Measurements from ENCODE around the gene RAB36.

The RAB36 gene

GRCh38 chr22:23108249-23109078 is 36.8 kb upstream of the RAB36 start:
- no peak for DNase-seq (ENCODE audit: low read depth, low spot score)

GRCh38 chr22:23109079-23109347 is 36.3 kb upstream of the RAB36 start:
- DNase-seq (ENCODE audit: low read depth, low spot score) = no peak

- DNase-seq (ENCODE audit: low read depth, low spot score) = no peak
Observed at GRCh38 chr22:23109441-23109978, 35.8 kb upstream of the RAB36 start.

- DNase-seq (ENCODE audit: low read depth, low spot score) = no peak
Observed at GRCh38 chr22:23110190-23110921, 34.9 kb upstream of the RAB36 start.

- no peak for DNase-seq (ENCODE audit: low read depth, low spot score)
Observed at GRCh38 chr22:23110922-23111527, 34.3 kb upstream of the RAB36 start.

GRCh38 chr22:23112472-23113012 is 32.7 kb upstream of the RAB36 start:
- no peak for DNase-seq (ENCODE audit: low read depth, low spot score)

- no peak for DNase-seq (ENCODE audit: low read depth, low spot score)
Observed at GRCh38 chr22:23113067-23113846, 32.0 kb upstream of the RAB36 start.

- DNase-seq (ENCODE audit: low read depth, low spot score) = no peak
Observed at GRCh38 chr22:23113847-23114720, 31.2 kb upstream of the RAB36 start.

- DNase-seq (ENCODE audit: low read depth, low spot score) = no peak
Observed at GRCh38 chr22:23114721-23115020, 30.6 kb upstream of the RAB36 start.

- DNase-seq (ENCODE audit: low read depth, low spot score) = no peak
Observed at GRCh38 chr22:23115369-23115768, 29.9 kb upstream of the RAB36 start.

GRCh38 chr22:23115825-23116494 is 29.3 kb upstream of the RAB36 start:
- DNase-seq (ENCODE audit: low read depth, low spot score) = no peak

- DNase-seq (ENCODE audit: low read depth, low spot score) = no peak
Observed at GRCh38 chr22:23116506-23117263, 28.6 kb upstream of the RAB36 start.

GRCh38 chr22:23117275-23117674 is 28.0 kb upstream of the RAB36 start:
- no peak for DNase-seq (ENCODE audit: low read depth, low spot score)

GRCh38 chr22:23117891-23118646 is 27.2 kb upstream of the RAB36 start:
- DNase-seq (ENCODE audit: low read depth, low spot score) = no peak

GRCh38 chr22:23118647-23119493 is 26.4 kb upstream of the RAB36 start:
- no peak for DNase-seq (ENCODE audit: low read depth, low spot score)

- no peak for DNase-seq (ENCODE audit: low read depth, low spot score)
Observed at GRCh38 chr22:23119494-23120414, 25.5 kb upstream of the RAB36 start.
